Suprapubic skin (tissue), 4 donors: ENCODE data around the gene TBCE.

ENCODE experiments used
- CTCF ChIP-seq, 2 donors: fragments of 200-600 bp in 1 of 2; fragments of 450-650 bp in 1 of 2; sonication (generic) in 1 of 2; IDR thresholded peaks; one replicate each; pipeline ENCODE4 v1.5.1; 2016 to 2019; ENCODE audit warnings: antibody characterized with exemption in 2 of 2, mild to moderate bottlenecking in 1 of 2, moderate library complexity in 1 of 2
- EP300 ChIP-seq: sonication (generic); formaldehyde crosslinking; IDR thresholded peaks from one replicate; pipeline ENCODE4 v1.6.1; 2017; ENCODE audit warnings: antibody characterized with exemption
- POLR2A ChIP-seq, 2 donors: fragments of 450-650 bp; IDR thresholded peaks; one replicate each; pipeline ENCODE4 v1.6.1; 2017; ENCODE audit warnings: antibody characterized with exemption in 2 of 2, mild to moderate bottlenecking in 2 of 2, moderate library complexity in 2 of 2
- POLR2AphosphoS5 ChIP-seq, 3 donors: sonication (generic); formaldehyde crosslinking; IDR thresholded peaks; one replicate each; pipeline ENCODE4 v1.6.1; 2017; ENCODE audit warnings: antibody characterized with exemption in 3 of 3

GRCh38 chr1:235485558-235485957 lies 118.3 kb downstream of the TBCE start:
- TF ChIP-seq POLR2A (IDR thresholded peaks at IDR 0.05): no peak
- no peak for TF ChIP-seq CTCF (IDR thresholded peaks at IDR 0.05)
- no peak for TF ChIP-seq POLR2AphosphoS5 (IDR thresholded peaks at IDR 0.05)
- no peak for TF ChIP-seq EP300
